GM21825 (cell line): ENCODE data around the gene ENPP1.

Experiments
- ATAC-seq: cut with Tn5 transposase; IDR thresholded peaks from one replicate; pipeline ENCODE4 v1.9.1; 2021; ENCODE audit warnings: mild to moderate bottlenecking, moderate library complexity; ENCODE audit not compliant: unreplicated experiment

ENPP1 gene

DNA sequence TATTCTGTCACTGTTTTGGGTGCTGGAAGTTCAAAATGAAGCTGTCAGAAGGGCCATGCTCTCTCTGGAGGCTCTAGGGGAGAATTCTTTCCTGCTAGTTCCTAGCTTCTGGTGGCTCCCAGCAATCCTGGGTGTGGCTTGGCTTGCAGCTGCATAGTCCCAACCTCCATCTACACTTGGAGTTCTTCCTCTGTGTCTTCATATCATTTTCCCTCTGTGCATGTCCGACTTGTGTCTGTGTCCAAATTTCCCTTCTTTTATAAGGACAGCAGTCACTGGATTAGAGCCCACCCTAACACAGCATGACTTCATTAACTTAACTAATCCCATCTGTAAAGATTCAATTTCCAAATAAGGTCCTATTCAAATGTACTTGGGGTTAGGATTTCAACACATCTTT, 23.3 kb upstream of the ENPP1 start:
- ATAC-seq = no peak

DNA sequence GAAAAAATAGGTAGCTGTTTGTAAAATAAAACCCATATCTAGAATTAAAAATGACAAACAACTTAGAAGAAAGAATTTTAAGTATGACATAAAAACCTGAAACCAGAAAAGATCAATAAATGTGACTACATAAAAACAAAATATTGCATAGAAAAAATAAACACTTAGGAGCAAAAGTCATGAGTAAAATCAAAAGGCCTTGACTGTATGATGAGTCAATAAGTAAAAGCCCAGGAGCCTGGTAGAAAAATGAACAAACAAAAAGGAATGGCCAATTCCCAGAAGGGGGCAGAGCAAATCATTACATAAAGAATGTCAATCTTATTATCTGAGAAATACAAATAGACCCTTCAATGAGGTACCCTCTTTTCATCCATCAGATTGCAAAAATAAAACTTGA, 20.7 kb upstream of the ENPP1 start:
- no peak for ATAC-seq

DNA sequence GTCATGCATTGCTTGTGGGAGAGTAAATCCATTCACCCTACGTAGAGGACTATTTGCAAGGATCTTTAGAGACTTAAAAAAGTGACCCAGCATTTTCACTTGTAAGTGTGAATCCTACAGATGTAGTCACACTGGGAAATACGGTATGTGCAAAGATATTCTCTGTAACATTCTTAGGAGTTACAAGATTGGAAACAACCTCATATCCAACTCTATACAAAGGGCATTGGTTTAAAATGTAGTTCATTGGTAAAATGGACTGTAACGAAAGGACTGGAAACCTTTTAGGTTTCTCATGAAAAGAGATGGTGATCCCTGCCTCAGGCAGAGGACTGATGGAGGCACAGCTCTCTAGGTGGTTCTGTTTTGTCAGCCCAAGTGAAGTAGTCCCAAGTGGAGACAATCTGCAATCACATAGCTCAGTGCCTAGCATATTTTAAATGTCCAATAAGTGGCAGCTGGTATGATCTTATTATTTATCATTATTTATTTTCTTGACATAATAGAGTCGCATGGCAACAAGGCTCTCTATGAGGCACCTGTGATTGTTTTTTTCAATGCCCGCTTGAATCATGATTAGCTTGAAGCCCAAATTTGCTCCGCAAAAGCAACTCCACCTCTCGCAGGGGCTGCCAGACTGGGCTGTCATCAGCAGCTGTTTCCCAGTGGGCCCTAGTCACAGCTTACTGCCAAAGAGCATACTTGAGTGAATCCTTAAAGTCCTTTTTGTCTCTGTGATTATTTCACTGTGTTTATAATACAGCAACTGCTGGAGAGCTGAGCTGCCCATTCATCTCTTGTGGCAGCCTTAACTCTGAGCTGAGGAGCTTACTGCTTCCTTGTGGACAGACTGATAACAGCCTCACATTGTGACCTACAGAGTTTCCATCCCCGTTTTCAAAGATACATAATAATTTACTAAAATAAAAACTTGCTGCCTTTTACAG, 19.8 kb upstream of the ENPP1 start:
- ATAC-seq = no peak

DNA sequence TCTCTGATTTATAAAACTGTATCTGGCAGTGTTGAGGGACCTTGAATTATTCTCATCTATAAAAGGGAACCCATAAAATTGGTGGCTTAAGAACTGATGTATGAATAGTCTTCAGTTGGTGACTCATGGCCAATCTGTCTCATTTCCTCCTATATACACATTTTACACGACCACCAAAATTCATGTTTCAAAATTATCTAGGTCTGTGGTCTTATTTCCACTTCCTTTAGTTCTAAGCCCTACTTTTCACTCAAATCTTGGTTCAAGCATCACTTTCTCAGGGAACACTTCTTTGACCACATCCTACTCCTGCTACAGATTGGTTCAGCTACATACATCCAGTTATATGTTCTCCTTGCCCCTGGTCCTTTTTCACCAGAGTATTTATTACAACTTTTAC, 18.6 kb upstream of the ENPP1 start:
- ATAC-seq = no peak

DNA sequence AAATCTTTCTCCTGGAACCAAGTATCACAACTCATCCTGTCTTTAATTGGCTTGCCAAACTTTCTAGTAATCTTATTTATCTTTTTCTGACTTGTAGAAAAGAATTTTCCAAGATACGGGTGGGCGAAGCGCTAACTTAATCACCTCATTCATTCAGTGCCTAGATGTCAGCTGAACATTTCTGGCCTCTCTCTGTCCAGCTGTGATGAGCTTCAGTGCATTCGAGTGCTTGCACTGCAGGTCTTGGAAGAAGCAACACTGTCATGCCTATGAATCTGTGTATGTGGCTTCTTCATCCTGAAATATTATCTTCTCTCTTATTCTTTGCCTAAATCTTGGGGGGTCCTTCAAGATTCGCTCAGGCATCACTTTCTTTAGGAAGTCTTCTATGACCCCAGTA, 16.3 kb upstream of the ENPP1 start:
- ATAC-seq = no peak

DNA sequence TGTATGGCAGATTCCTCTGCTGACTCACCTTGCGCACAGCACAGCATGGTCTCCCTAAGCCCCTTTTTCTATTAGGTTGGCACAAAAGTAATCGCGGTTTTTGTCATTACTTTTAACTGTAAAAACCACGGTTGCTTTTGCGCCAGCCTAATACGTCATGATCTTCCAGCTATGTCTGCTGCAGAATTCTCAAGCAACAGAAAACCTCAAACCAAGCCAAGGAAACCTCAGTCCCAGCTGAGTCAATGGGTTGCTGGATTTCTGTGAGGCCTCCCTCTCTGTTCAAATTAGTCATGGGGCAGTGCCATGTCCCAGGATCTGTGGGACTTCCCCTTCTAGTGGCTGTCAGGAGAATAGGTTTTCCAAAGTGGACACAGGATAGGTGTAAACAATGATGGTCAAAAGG, 15.7 kb upstream of the ENPP1 start:
- no peak for ATAC-seq

DNA sequence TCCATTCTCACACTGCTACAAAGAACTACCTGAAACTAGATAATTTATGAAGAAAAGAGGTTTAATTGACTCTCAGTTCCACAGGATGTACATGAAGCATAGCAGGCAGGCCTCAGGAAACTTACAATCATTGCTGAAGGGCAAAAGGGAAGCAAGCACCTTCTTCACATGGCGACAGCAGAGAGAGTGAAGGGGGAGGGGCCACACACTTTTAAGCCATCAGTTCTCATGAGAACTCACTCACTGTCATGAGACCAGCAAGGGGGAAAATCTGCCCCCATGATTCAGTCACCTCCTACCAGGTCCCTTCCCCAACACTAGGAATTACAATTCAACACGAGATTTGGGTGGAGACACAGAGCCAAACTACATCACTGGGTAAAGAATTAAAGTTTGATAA, 12.5 kb upstream of the ENPP1 start:
- no peak for ATAC-seq

DNA sequence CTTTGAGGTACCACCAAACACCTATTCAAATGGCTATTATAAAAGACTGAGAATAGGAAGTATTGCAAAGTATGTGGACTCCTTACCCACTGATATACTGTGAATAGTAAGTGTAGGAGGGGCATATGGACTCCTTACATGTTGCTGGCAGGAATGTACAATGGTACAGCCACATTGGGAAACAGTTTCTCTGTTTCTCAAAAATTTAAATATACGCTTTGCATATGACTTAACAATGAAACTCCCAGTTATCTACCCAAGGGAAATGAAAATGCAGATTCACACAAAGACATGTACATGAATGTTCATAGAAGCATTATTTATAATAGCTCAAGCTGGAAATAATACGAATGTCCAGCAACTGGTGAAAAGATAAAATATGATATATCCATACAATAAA, 5.5 kb upstream of the ENPP1 start:
- no peak for ATAC-seq

DNA sequence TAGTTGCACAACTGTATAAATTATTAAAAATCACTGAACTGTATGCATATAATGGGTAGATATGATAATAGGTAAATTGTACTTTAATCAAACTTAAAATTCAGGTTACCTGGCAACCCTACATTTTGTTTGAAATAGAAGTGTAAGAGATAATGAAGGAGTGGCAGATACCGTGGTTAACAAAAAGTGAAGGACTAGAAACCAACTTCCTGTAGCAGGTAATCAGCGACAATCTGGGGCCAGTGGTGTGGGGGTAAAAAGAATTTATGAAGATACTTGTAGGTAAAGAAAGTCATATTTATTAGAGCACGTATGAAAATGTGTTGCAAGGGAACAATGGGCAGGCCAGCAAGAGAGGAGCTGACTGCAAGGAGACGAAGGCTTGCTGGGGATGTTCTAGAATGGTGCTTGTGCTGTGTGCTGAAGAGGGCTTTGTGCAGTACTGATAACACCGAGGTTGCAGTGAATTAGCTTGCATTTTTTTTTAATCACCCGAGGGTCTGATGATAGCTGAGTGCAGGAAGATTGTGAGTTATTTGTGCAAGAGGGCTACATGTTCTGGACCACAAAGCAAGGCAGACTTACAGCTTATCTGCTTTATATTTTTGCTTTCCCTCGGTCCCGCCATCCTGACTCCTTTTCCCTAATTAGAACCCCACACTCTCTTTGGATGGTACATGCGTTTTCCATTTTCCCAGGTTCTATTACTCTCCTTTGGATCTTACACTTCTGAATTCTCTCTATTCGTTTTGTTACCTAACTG, 4.6 kb upstream of the ENPP1 start:
- ATAC-seq = no peak

DNA sequence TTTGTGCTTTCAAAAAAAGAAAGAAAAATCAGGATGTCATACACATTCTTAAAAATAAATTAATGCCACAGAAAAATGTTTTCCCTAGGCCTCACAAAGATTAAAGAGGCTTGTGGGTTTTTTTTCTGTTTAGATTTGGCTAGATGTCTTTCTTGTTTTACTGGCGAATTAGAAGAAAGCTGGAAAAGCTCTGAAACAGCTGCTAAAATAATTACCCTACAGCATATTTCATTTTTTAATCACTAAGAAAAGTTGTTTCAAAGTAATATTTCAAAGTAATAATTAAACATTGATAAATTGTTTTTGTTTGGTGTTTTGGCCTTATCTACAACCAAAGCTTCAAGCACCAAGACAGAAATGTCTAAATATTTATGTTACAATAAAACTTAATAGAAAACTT, 3.7 kb upstream of the ENPP1 start:
- ATAC-seq = no peak

DNA sequence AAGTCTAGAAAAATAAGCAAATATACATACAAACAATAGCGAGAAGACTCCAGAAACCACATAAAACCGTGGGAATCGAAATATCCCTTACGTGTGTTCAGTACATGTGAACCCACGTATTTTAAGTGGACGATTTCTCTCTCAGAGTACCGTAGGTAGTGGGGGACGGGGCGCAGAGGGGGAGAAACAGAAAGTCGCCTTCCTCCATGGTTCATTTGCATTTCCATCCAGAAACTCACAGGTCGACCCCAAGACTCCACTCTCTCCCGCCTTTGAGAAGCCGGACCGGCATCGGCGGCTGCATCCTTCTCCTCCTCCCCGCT, 538 bp upstream of the ENPP1 start:
- ATAC-seq = no peak

DNA sequence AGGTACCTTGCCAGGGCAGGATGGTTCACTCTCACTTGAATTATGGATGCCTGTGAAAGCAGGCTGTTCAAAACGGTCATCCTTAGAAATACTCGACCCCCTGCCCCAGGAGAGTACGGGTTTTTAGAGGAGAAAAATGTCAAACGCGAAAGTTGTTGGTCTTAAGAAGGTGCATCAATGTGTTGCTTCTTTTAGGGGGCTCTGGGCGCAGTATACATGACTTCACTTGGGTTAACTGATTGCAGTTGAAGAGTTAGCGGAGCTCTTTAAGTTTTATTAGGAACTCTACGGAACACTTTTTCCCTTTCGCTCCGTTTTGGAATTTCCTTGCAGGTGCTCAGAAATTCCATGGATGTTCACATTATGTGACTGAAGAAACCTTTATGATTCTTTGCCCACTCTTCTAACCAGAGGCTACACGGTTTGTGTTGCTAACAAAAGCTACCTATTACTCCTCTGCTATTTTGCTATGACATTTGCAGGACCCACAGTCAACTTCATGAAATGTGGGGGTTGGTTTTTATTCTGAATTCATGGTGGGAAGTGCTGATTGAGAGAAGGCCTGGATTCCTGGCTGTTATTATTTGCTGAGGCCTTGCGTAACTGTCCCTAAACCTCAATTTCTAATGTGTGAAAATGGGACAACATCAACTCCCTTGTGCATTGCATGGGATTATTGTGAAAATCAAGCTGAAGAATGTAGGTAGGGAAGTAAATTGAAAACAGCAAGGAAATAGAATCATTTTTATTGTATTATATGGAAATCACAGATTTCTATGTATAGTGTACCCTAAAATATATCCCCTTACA, 845 bp downstream of the ENPP1 start:
- no peak for ATAC-seq

DNA sequence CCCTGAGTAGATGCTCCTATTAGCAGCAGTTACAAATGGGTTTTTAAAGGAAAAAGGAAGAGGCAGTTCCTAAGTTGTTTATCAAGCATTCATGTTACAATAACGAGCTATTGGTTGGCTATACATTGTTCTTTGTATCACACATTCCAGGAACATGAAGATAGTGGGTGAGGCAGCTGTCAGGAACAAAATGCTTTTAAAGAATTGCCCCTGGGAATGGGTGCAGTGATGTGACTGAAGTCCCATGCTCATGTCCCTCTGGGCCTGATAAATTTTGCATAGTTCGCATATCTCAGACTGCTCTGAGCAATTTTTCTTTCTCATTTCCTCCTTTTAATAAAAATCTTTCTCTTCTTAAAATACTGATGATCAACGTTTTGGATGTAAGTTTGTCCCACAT, 3.7 kb downstream of the ENPP1 start:
- ATAC-seq = no peak

DNA sequence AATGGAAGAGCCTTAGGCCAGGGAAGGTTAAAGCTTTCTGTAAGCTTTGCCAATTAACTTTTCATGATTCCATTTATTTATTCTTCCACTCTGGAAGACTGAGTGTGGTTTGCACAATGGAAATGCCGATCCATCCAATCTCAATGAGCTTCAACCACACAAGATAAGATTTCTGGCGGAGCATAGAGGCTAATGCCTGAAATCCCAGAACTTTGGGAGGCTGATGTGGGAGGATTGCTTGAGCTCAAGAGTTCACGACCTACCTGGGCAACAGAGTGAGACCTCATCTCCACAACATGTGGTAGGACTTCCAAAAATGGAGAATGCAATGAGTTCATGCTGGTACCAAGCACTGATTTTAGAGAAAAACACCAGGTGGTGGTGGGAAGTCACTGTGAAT, 6.2 kb downstream of the ENPP1 start:
- ATAC-seq = no peak

DNA sequence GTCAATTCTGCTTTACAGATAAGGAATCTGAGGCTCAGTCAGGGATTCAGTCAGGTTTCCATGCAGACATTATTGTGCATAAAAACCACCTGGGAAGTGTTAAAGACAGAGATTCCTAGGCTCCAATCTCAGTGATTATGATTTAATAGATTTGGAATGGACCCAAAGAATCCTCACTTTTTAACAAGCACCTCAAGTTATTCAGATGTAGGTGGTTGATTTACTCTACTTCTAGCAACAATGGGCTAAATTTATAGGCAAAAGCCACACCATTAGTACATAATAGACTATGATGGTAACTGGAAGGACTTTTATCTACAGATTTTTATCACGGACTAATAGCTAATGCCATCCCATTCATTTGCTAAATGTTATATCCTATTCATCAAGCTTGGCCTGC, 9.0 kb downstream of the ENPP1 start:
- ATAC-seq = no peak

DNA sequence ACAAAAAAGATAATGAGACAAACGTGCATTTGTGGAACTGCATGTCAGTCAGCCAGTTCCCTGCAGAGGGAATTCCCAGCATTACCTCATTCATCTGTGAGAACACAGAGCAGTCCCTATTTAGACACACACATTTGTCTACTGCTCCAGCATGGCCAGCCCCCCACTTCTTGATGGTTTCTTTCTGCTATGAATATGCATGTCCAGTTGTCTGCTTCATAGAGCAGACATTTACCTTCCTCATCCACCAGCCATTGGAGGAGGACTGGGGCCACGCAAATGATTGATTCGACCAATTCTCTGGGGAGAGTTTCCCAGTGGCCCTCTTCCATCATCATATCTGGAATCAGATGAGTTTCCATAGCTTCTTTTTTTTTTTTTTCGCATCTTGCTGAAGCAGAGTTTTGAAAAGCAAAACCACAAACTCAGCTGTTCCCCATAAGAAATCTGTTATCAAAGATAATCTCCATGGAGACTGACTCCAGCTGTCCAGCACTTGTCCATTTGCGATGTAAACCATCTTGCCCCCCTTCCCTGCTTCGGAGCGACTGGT, 11.8 kb downstream of the ENPP1 start:
- no peak for ATAC-seq

DNA sequence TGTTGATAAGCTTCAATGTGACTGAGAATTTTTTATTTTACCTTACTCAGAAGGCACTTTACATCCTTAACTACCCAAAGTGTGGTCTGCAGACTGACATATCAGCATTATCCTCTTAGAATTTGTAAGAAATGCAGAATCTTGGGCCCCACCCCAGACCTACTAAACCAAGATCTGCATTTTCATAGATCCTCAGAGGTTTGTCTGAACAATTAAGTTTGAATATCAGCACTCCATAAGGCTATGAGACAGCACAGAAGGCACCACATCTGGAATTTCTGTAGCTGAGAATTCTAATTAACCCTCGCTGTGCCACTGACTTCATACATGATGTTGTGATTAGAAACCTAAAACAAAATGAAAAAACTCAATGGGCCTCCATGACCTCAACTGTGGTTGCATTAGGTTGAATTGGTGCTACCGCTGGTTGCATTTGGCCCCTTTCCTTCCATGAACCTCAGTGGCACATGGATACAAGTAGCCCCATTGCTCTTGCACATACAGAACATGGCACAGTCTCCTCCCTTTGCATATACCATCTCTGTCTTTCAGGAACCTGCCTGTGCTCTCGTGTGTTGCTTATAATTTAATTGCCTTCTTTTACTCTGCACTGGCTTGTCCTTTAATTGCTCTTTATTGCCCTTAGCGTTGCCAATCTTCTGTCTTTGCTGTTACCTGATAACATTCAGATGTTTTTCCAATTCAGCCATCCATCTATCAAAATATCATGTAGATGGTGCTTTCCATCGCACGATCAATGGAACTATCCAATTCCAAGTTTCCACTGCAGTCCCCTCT, 13.4 kb downstream of the ENPP1 start:
- ATAC-seq = no peak

DNA sequence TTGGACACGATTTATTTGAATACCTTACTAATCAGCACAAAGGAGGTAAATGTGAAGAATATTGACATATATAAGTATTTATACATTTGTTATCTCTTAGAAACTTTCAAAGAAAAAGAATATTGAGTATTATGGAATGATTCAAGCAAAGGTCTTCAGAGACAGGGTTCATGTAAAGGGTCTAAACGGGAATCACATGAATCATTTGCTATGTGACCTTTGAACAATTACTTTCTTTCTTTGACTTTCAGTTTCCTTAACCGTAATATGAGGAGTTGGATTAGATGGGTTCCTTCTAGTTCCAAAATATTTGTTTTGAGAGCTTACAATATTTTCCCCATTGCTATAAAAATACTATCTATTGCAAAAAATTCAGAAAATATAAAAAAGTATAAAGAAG, 14.3 kb downstream of the ENPP1 start:
- ATAC-seq = no peak

DNA sequence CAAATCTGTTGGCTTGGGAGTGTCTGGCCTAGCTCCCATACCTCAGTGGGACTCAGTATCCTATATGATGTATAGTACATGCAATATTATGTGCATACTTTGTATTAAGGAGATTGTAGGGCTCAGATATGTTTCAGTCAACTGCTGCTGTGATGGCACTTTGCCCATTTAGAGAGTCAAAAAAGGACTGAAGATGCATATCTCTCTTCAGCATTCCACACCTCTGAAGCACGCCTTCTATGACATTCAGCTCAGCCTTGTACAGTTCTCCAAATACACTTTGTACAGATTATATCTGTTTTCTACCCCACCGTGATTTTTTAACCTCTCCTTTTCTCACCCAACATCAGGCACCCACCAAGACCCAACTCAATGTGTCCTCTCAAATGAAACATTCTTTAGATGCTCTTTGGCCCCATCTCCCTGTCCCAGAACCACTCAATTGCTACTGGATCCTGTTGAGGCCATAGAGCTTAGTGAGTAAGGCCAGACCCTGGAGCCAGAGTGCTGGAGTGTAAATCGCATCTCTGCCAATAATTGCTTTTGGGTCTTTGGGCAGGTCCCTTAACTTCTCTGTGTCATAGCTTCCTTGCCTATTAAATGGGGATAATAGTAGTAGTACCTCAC, 15.6 kb downstream of the ENPP1 start:
- ATAC-seq = no peak

DNA sequence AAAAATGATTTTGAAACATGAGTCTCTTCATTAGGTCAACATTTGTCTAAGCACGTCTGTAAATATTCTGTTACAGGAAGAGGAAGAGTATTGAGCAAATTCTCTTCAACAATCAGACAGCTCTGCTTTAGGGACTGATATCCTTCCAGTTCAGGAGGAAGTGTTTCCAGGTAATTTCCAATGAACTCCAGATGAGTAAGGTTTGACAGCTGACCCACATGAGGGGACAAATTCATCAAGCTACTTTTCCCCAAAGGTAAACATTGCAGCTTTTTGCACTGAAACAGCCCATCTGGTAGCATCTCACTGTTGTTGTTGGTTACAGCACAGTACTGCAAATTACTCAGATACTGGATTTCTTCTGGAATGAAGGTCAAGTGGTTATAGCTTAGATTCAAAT, 18.1 kb downstream of the ENPP1 start:
- ATAC-seq = no peak
